RWPE2 (cell line): ENCODE results near the gene WRAP73.

Experiments
- ATAC-seq: fragments of 200-7000 bp; cut with Tn5 transposase; 3 replicates; pipeline ENCODE4 v1.9.1; 2021; ENCODE audit warnings: low read depth
- DNase-seq: peaks from one replicate; pipeline ENCODE4 v3.0.0-alpha.2; 2020; ENCODE audit warnings: low spot score
- H3K27ac ChIP-seq: fragments of 450-650 bp; 2 replicates; pipeline ENCODE4 v1.5.1; 2017; ENCODE audit warnings: mild to moderate bottlenecking; ENCODE audit not compliant: poor library complexity, severe bottlenecking
- H3K27me3 ChIP-seq: fragments of 250-450 bp; sonication (Bioruptor Pico); 2 replicates; pipeline ENCODE4 v1.5.1; 2021; ENCODE audit warnings: mild to moderate bottlenecking, moderate library complexity; ENCODE audit not compliant: insufficient read depth, poor library complexity, severe bottlenecking
- H3K36me3 ChIP-seq: fragments of 250-450 bp; sonication (Bioruptor Pico); 2 replicates; pipeline ENCODE4 v1.5.1; 2020; ENCODE audit warnings: low read depth, mild to moderate bottlenecking, moderate library complexity
- H3K4me1 ChIP-seq: fragments of 250-450 bp; sonication (Bioruptor Pico); 2 replicates; pipeline ENCODE4 v1.5.1; 2021; ENCODE audit warnings: mild to moderate bottlenecking, moderate library complexity; ENCODE audit not compliant: insufficient read depth, poor library complexity, severe bottlenecking
- H3K4me3 ChIP-seq: fragments of 250-450 bp; sonication (Bioruptor Pico); 2 replicates; pipeline ENCODE4 v1.5.1; 2021; ENCODE audit warnings: mild to moderate bottlenecking, moderate library complexity; ENCODE audit not compliant: severe bottlenecking
- H3K9me3 ChIP-seq: fragments of 250-450 bp; sonication (Bioruptor Pico); 2 replicates; pipeline ENCODE4 v1.5.1; 2021; ENCODE audit warnings: mild to moderate bottlenecking, moderate library complexity; ENCODE audit not compliant: severe bottlenecking
- CTCF ChIP-seq: fragments of 450-650 bp; IDR thresholded peaks from one replicate; pipeline ENCODE4 v1.5.1; 2017; ENCODE audit warnings: mild to moderate bottlenecking, moderate library complexity; ENCODE audit not compliant: poor library complexity, severe bottlenecking

The WRAP73 gene

GRCh38 chr1:3658231-3658615 lies 8.3 kb upstream of the WRAP73 start:
- peaks cover 24% of the 10 kb centered on the region for H3K27me3 ChIP-seq

DNA sequence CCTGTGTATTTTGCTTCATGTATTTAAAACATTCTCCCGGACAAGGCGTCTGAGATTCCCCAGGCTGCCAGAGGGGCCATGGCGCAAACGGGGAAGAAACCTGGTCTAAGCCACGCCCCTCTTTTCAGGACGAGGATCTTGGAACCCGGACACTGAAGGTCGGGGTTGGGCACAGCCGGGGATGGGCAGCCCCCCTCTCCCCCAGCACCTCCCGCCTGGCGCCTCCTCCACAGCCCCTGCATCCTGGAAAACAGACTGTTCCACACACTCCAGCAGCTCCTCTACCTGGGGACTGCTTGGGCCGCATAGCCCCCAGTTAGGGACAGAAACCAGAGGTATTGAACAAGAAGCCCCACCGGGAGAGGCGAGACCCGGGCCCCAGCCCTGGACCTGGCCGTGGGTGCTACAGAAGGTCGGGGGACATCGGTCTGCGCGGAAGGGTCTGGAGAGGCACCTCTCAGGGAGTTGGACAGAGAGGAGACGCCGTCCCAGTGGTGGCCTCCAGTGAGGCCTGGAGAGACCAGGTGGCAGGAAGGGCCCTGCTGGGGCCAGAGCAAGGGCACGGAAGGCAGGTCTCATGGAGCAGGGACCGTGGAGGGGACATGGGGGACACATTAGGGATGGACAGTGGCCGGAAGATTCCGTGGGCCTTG lies 7.8 kb upstream of the WRAP73 start:
- H3K4me3 ChIP-seq: no peak overlapping the region
- H3K4me1 ChIP-seq: no peaks in the 10 kb centered on the region
- TF ChIP-seq CTCF: no peak
- peaks cover 29% of the 10 kb centered on the region for H3K27me3 ChIP-seq
- no peak overlapping the region for H3K27ac ChIP-seq
- peak; percentile 45 for DNase-seq
- H3K9me3 ChIP-seq: no peaks in the 10 kb centered on the region
- no peaks in the 10 kb centered on the region for H3K36me3 ChIP-seq
- ATAC-seq: no peak

More at GRCh38 chr1:3658231-3658615, 8.3 kb upstream of the WRAP73 start:
- ATAC-seq (no peak), DNase-seq (no peak)
- Histone ChIP-seq H3K36me3 (no peaks in the 10 kb centered on the region), H3K4me3 (no peak overlapping the region), H3K4me1 (no peaks in the 10 kb centered on the region), H3K9me3 (no peaks in the 10 kb centered on the region), H3K27ac (no peak overlapping the region)
- TF ChIP-seq CTCF: no peak

DNA sequence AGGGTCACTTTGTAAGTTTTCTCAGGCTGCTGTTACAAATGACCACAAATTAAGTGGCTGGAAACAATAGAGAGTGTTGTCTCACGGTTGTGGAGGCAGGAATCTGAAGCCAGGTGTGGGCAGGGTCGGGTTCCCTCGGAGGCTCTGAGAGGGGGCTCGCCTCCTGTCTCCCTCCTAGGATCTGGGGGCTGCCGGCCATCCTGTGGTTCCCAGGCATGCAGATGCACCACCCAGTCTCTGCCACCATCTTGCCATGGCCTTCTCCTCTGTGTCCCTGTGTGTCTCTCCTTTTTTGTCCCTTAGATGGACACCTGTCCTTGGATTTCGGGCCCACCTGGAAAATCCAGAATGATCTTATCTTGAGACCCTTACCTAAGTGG lies 7.2 kb upstream of the WRAP73 start:
- H3K36me3 ChIP-seq: no peaks in the 10 kb centered on the region
- H3K9me3 ChIP-seq: no peaks in the 10 kb centered on the region
- H3K4me1 ChIP-seq: no peaks in the 10 kb centered on the region
- ATAC-seq (no peak), DNase-seq (no peak)
- no peak overlapping the region for H3K27ac ChIP-seq
- no peak for TF ChIP-seq CTCF
- peaks cover 33% of the 10 kb centered on the region for H3K27me3 ChIP-seq
- H3K4me3 ChIP-seq: no peak overlapping the region

GRCh38 chr1:3656450-3657095 lies 6.7 kb upstream of the WRAP73 start:
- Histone ChIP-seq H3K36me3 (no peaks in the 10 kb centered on the region), H3K4me3 (no peak overlapping the region), H3K9me3 (no peaks in the 10 kb centered on the region), H3K27me3 (peaks cover 38% of the 10 kb centered on the region), H3K27ac (no peak overlapping the region), H3K4me1 (no peaks in the 10 kb centered on the region)
- ATAC-seq (no peak), DNase-seq (no peak)
- no peak for TF ChIP-seq CTCF
